IMR-90 (cell line): ENCODE measurements around the gene MOAP1. TPM values are rescaled to one million over a fixed set of nuclear protein-coding genes. Genes with fewer than 3 reads are reported as not detected.

ENCODE experiments used
- ATAC-seq: fragments of 200-7000 bp; cut with Tn5 transposase; 2 replicates; pipeline ENCODE4 v1.9.1; 2020; ENCODE audit warnings: low read depth, mild to moderate bottlenecking, moderate library complexity
- BruUV-seq: library from RNA; stranded (reverse); fragments of 400-500 nt; replicated peaks from 2 replicates; lab custom pipeline; 2021; lab: Mats Ljungman, UMichigan
- CTCF ChIA-PET: fragments of 300-600 bp; formaldehyde crosslinking; extraction: SDS; loops from one replicate; lab custom pipeline; 2021; ENCODE audit warnings: antibody characterized with exemption; lab: Yijun Ruan, JAX
- POLR2A ChIA-PET: fragments of 300-600 bp; sonication (Branson Sonifier 250); formaldehyde crosslinking; loops from one replicate; lab custom pipeline; 2022; ENCODE audit warnings: antibody characterized with exemption; ENCODE audit not compliant: unreplicated experiment; lab: Charles Lee
- DNase-seq: peaks from one replicate; pipeline ENCODE4 v3.0.0; 2013
- H2AFZ ChIP-seq: replicated peaks from 2 replicates; pipeline ENCODE3; 2013; ENCODE audit warnings: low read length, mild to moderate bottlenecking; ENCODE audit not compliant: poor library complexity
- H2AK5ac ChIP-seq: 2 replicates; pipeline ENCODE4 v1.6.1; 2013; ENCODE audit warnings: low read depth, low read length, inconsistent platforms
- H2AK9ac ChIP-seq: replicated peaks from 2 replicates; pipeline ENCODE3; 2013; ENCODE audit warnings: mild to moderate bottlenecking, low read depth, low read length, moderate library complexity; ENCODE audit not compliant: poor library complexity
- H2BK120ac ChIP-seq: 2 replicates; pipeline ENCODE4 v1.6.1; 2013; ENCODE audit warnings: low read depth, low read length, inconsistent platforms
- H2BK15ac ChIP-seq: 3 replicates; pipeline ENCODE4 v1.6.1; 2013; ENCODE audit warnings: low read depth, low read length, inconsistent platforms
- H2BK20ac ChIP-seq: 2 replicates; pipeline ENCODE4 v1.6.1; 2013; ENCODE audit warnings: low read depth, mild to moderate bottlenecking, inconsistent platforms, low read length, moderate library complexity
- H2BK5ac ChIP-seq: 2 replicates; pipeline ENCODE4 v1.6.1; 2013; ENCODE audit warnings: mild to moderate bottlenecking, low read depth, low read length, inconsistent platforms; ENCODE audit not compliant: poor library complexity, severe bottlenecking
- H3K14ac ChIP-seq: replicated peaks from 2 replicates; pipeline ENCODE4 v1.6.1; 2013; ENCODE audit warnings: low read depth, low read length, inconsistent platforms
- H3K18ac ChIP-seq: 2 replicates; pipeline ENCODE4 v1.6.1; 2013; ENCODE audit warnings: low read depth, low read length, control low read depth
- H3K23ac ChIP-seq: 2 replicates; pipeline ENCODE4 v1.6.1; 2013; ENCODE audit warnings: low read depth, low read length, inconsistent platforms
- H3K27ac ChIP-seq: 2 replicates; pipeline ENCODE4 v1.5.1; 2013; ENCODE audit warnings: mild to moderate bottlenecking, control low read depth, low read length; ENCODE audit not compliant: insufficient read depth
- H3K27me3 ChIP-seq: 2 replicates; pipeline ENCODE4 v1.6.1; 2013; ENCODE audit warnings: low read length; ENCODE audit not compliant: control insufficient read depth, insufficient read depth
- H3K36me3 ChIP-seq: 2 replicates; pipeline ENCODE4 v1.6.1; 2013; ENCODE audit warnings: low read length, mixed read lengths; ENCODE audit not compliant: control insufficient read depth, insufficient read depth
- H3K4ac ChIP-seq: 2 replicates; pipeline ENCODE4 v1.6.1; 2013; ENCODE audit warnings: low read depth, low read length, inconsistent platforms
- H3K4me1 ChIP-seq: 2 replicates; pipeline ENCODE4 v1.6.1; 2013; ENCODE audit warnings: low read length, mixed read lengths; ENCODE audit not compliant: control insufficient read depth, insufficient read depth
- H3K4me2 ChIP-seq: 2 replicates; pipeline ENCODE4 v1.6.1; 2013; ENCODE audit warnings: low read depth, mild to moderate bottlenecking, control low read depth, low read length, moderate library complexity
- H3K4me3 ChIP-seq: 2 replicates; pipeline ENCODE4 v1.5.1; 2013; ENCODE audit warnings: low read depth, mild to moderate bottlenecking, control low read depth, low read length, moderate library complexity; ENCODE audit not compliant: insufficient read depth
- H3K56ac ChIP-seq: 2 replicates; pipeline ENCODE4 v1.6.1; 2013; ENCODE audit warnings: low read length, inconsistent platforms; ENCODE audit not compliant: insufficient read depth; ENCODE audit errors: extremely low read depth
- H3K79me1 ChIP-seq, 2 experiments: 2 replicates each; pipeline ENCODE4 v1.6.1; 2013; ENCODE audit warnings: low read length in 2 of 2, inconsistent platforms in 1 of 2, low read depth in 1 of 2
- H3K9ac ChIP-seq: 2 replicates; pipeline ENCODE4 v1.6.1; 2013; ENCODE audit warnings: low read depth, low read length, control low read depth
- H3K9me1 ChIP-seq: 2 replicates; pipeline ENCODE4 v1.6.1; 2013; ENCODE audit warnings: low read length, inconsistent platforms; ENCODE audit not compliant: insufficient read depth
- H3K9me3 ChIP-seq: 2 replicates; pipeline ENCODE4 v1.6.1; 2013; ENCODE audit warnings: low read length; ENCODE audit not compliant: control insufficient read depth, insufficient read depth
- H4K20me1 ChIP-seq: 2 replicates; pipeline ENCODE4 v1.6.1; 2013; ENCODE audit warnings: low read length, inconsistent platforms; ENCODE audit not compliant: insufficient read depth
- H4K5ac ChIP-seq: 2 replicates; pipeline ENCODE4 v1.6.1; 2013; ENCODE audit warnings: mild to moderate bottlenecking, low read depth, low read length, control low read depth
- H4K8ac ChIP-seq, 2 experiments: 2 replicates each; pipeline ENCODE4 v1.6.1; 2013; ENCODE audit warnings: low read depth in 2 of 2, low read length in 2 of 2, control low read depth in 1 of 2, inconsistent platforms in 1 of 2
- H4K91ac ChIP-seq: 2 replicates; pipeline ENCODE4 v1.6.1; 2013; ENCODE audit warnings: low read depth, low read length, inconsistent platforms; ENCODE audit not compliant: insufficient read depth
- CHD1 ChIP-seq: IDR thresholded peaks from 2 replicates; pipeline ENCODE4 v1.6.1; 2012; ENCODE audit warnings: low read depth, low read length, improper control_type of control experiment
- CTCF ChIP-seq: conservative IDR thresholded peaks from 2 replicates; pipeline ENCODE4 v1.5.1; 2012; ENCODE audit warnings: mild to moderate bottlenecking, low read depth, low read length, improper control_type of control experiment
- RAD21 ChIP-seq: IDR thresholded peaks from 2 replicates; pipeline ENCODE4 v1.6.1; 2012; ENCODE audit warnings: low read length, improper control_type of control experiment
- SMC3 ChIP-seq: fragments of 150-350 bp; IDR thresholded peaks from 2 replicates; pipeline ENCODE4 v1.6.1; 2016; ENCODE audit warnings: low read depth, mild to moderate bottlenecking, antibody characterized with exemption, low read length, moderate library complexity
- WGBS, 2 experiments: methylation state at CpG; one replicate each; pipeline versions ENCODE4 v1.1.5 to v1.1.7; 2013; ENCODE audit warnings: missing lambda C conversion rate in 2 of 2; ENCODE audit not compliant: insufficient read length in 1 of 2; ENCODE audit errors: extremely low coverage in 2 of 2; 5-methylcytosine and 5-hydroxymethylcytosine counted together
- dilution Hi-C: fragments of 300-500 bp; cut with HindIII; formaldehyde crosslinking; loops from one replicate; pipeline ENCODE4 v1.14.3; 2018; ENCODE audit warnings: low sequenced_read_pairs; ENCODE audit not compliant: unreplicated experiment
- in situ Hi-C: fragments of 300-500 bp; cut with MboI; formaldehyde crosslinking; loops from 3 replicates; pipeline ENCODE4 v1.14.3; 2019; ENCODE audit warnings: low sequenced_read_pairs, inconsistent platforms, mixed read lengths
- intact Hi-C: fragments of 100-400 bp; cut with micrococcal nuclease; formaldehyde crosslinking; loops from 2 replicates; pipeline ENCODE4 v1.10.0; 2022
- polyA plus RNA-seq, 3 experiments: library from polyadenylated mRNA; depleted of rRNA; stranded (reverse); fragments of >200 nt; gene quantifications; 2 replicates each; pipeline ENCODE4 v1.2.3, GENCODE V29; 2012; ENCODE audit warnings: low replicate concordance in 1 of 3
- total RNA-seq: library from RNA; depleted of rRNA; stranded (reverse); fragments of >200 nt; gene quantifications from 2 replicates; pipeline ENCODE4 v1.2.3, GENCODE V29; 2012
- TF ChIP-seq, protein P1 (sequence below): fragments of 150-350 bp; IDR thresholded peaks from 2 replicates; pipeline ENCODE4 v1.6.1; 2017; ENCODE audit warnings: mild to moderate bottlenecking, antibody characterized with exemption, low read length, low read depth

MOAP1 gene
- total and polyA plus RNA-seq, 2 of the 4 experiments (the other 2 are of a cell fraction) = 9.9 to 13.2 TPM

GRCh38 chr14:93219103-93219726 lies 34.5 kb upstream of the MOAP1 start:
- no peaks in the 10 kb centered on the region for H3K9me1 ChIP-seq
- no peak overlapping the region for H2AFZ ChIP-seq
- no peak overlapping the region for H2AK9ac ChIP-seq
- H3K9ac ChIP-seq = no peak overlapping the region
- H4K20me1 ChIP-seq = no peaks in the 10 kb centered on the region
- no peaks in the 10 kb centered on the region for H3K4me1 ChIP-seq
- ChIA-PET CTCF (interaction anchor here (0.6 to 1.6 kb wide), 7 partner anchors 12 to 237 kb away, joined by 3 to 5 read pairs (median 3); partner anchors contain the start of genes GON7, LYSET, MOAP1 and UBR7), POLR2A (interaction anchor here (0.7 kb wide), 1 partner anchor 53 kb away, joined by 11 read pairs; no protein-coding TSS in a partner anchor)
- BruUV-seq = no TSS peak
- H2BK20ac ChIP-seq = no peak overlapping the region
- no peak overlapping the region for H3K4ac ChIP-seq
- dilution Hi-C loops (no loop called here), intact Hi-C loops (no loop called here), in situ Hi-C loops (loop anchor here (10.0 kb wide), 1 partner anchor 326 kb away; no protein-coding TSS in a partner anchor)
- H3K27me3 ChIP-seq = no peaks in the 10 kb centered on the region
- no peak overlapping the region for H3K23ac ChIP-seq
- H4K91ac ChIP-seq = no peak overlapping the region
- H3K4me3 ChIP-seq = no peak overlapping the region
- H2BK120ac ChIP-seq = no peak overlapping the region
- H2BK5ac ChIP-seq = no peak overlapping the region
- H3K79me1 ChIP-seq = no peaks in the 10 kb centered on the region
- H3K14ac ChIP-seq = no peak overlapping the region
- H2BK15ac ChIP-seq = no peak overlapping the region
- peak; percentile 53 for TF ChIP-seq CTCF
- peak; percentile 55 for TF ChIP-seq RAD21
- peak; percentile 32; the same call in 1 of the 2 replicates for TF ChIP-seq SMC3
- TF ChIP-seq, protein P1, sequence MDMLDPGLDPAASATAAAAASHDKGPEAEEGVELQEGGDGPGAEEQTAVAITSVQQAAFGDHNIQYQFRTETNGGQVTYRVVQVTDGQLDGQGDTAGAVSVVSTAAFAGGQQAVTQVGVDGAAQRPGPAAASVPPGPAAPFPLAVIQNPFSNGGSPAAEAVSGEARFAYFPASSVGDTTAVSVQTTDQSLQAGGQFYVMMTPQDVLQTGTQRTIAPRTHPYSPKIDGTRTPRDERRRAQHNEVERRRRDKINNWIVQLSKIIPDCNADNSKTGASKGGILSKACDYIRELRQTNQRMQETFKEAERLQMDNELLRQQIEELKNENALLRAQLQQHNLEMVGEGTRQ = no peak
- no peak for TF ChIP-seq CHD1
- no peak overlapping the region for H4K8ac ChIP-seq
- ATAC-seq = peak; percentile 70
- WGBS, 2 experiments = no CpG with 5 or more reads among the region's 3 CpGs
- peak; percentile 65 for DNase-seq
- H3K9me3 ChIP-seq = no peaks in the 10 kb centered on the region
- H3K4me2 ChIP-seq = no peak overlapping the region
- peaks cover 20% of the 10 kb centered on the region for H3K36me3 ChIP-seq
- H2AK5ac ChIP-seq = no peak overlapping the region
- H4K5ac ChIP-seq = no peak overlapping the region
- H3K56ac ChIP-seq = no peak overlapping the region
- H3K18ac ChIP-seq = no peak overlapping the region
- no peak overlapping the region for H3K27ac ChIP-seq
